Measurements from ENCODE around the gene PLXNB3. TPM values are rescaled to one million over a fixed set of nuclear protein-coding genes. Genes with fewer than 3 reads are reported as not detected.

PLXNB3 gene
- total RNA-seq, 3 donors from 2014 or later = 12.3 to 17.9 (median 13.4) TPM

- intact Hi-C loops (cut with DNase I; ENCODE audit: low total_unique reads) = no loop called here
- TF ChIP-seq POLR2A (IDR thresholded peaks at IDR 0.05) (no peak), POLR2AphosphoS5 (IDR thresholded peaks at IDR 0.05) (no peak), CTCF (IDR thresholded peaks at IDR 0.05) (no peak)
- peaks cover 5% of the 10 kb centered on the region in 2 donors for H3K9me3 ChIP-seq
- H3K36me3 ChIP-seq = no peaks in the 10 kb centered on the region
- H3K4me3 ChIP-seq = no peak overlapping the region
- DNase-seq (ENCODE audit: low spot score in 2 of 2) = no peak
- peaks cover 0 to 21% of the 10 kb centered on the region in 2 donors for H3K27me3 ChIP-seq
- H3K4me1 ChIP-seq = no peaks in the 10 kb centered on the region
- peak overlapping the region in 1 of 2 donors; percentile 23 for H3K27ac ChIP-seq
These were observed 32.8 kb upstream of the PLXNB3 start for GRCh38 chrX:153731117-153731844.

GRCh38 chrX:153731845-153732215 is 32.2 kb upstream of the PLXNB3 start:
- intact Hi-C loops (cut with DNase I; ENCODE audit: low total_unique reads) = no loop called here
- no peak for TF ChIP-seq POLR2A (IDR thresholded peaks at IDR 0.05)
- TF ChIP-seq CTCF (IDR thresholded peaks at IDR 0.05) = no peak
- TF ChIP-seq POLR2AphosphoS5 (IDR thresholded peaks at IDR 0.05) = no peak
- Histone ChIP-seq H3K9me3 (peaks cover 5% of the 10 kb centered on the region in 2 donors), H3K4me1 (no peaks in the 10 kb centered on the region), H3K36me3 (no peaks in the 10 kb centered on the region), H3K27ac (peak overlapping the region in 1 of 2 donors; percentile 23), H3K4me3 (no peak overlapping the region), H3K27me3 (peaks cover 0 to 24% of the 10 kb centered on the region in 2 donors)
- no peak for DNase-seq (ENCODE audit: low spot score in 2 of 2)

DNA sequence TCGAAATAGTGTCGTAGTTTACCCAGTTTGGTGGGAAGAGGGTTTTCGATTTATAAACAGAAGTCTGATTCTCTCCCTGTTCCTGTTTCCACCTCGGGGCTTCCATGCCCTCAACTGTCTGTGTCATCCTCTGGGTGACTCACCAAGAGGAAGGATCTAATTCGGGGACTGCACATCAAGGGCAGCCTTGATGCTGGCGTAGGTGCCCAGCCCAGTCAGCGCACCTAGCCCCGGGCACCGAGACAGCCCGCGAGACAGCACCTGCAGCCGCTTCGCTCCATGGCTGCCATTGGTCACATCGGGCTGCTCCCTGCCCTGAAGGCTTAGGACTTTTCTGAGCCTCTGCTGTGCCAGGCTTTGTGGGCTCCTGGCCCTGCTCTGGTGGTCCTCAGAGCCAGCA is 31.6 kb upstream of the PLXNB3 start:
- no peaks in the 10 kb centered on the region for H3K36me3 ChIP-seq
- H3K4me3 ChIP-seq = no peak overlapping the region
- TF ChIP-seq CTCF (IDR thresholded peaks at IDR 0.05) (no peak), POLR2A (IDR thresholded peaks at IDR 0.05) (no peak), POLR2AphosphoS5 (IDR thresholded peaks at IDR 0.05) (no peak)
- DNase-seq (ENCODE audit: low spot score in 2 of 2) = no peak
- H3K27ac ChIP-seq = peak overlapping the region in 1 of 2 donors; percentile 23
- H3K27me3 ChIP-seq = peaks cover 0 to 23% of the 10 kb centered on the region in 2 donors
- H3K4me1 ChIP-seq = no peaks in the 10 kb centered on the region
- peaks cover 5% of the 10 kb centered on the region in 2 donors for H3K9me3 ChIP-seq
- intact Hi-C loops (cut with DNase I; ENCODE audit: low total_unique reads) = no loop called here

- no peak overlapping the region for H3K4me3 ChIP-seq
- intact Hi-C loops (cut with DNase I; ENCODE audit: low total_unique reads) = no loop called here
- DNase-seq (ENCODE audit: low spot score in 2 of 2) = no peak
- H3K27ac ChIP-seq = no peak overlapping the region
- H3K9me3 ChIP-seq = peaks cover 5% of the 10 kb centered on the region in 2 donors
- peaks cover 0 to 25% of the 10 kb centered on the region in 2 donors for H3K27me3 ChIP-seq
- no peaks in the 10 kb centered on the region for H3K36me3 ChIP-seq
- no peaks in the 10 kb centered on the region for H3K4me1 ChIP-seq
- TF ChIP-seq POLR2A (IDR thresholded peaks at IDR 0.05) (no peak), CTCF (IDR thresholded peaks at IDR 0.05) (no peak), POLR2AphosphoS5 (IDR thresholded peaks at IDR 0.05) (no peak)
These were observed 30.3 kb upstream of the PLXNB3 start for GRCh38 chrX:153733651-153734240.

DNA sequence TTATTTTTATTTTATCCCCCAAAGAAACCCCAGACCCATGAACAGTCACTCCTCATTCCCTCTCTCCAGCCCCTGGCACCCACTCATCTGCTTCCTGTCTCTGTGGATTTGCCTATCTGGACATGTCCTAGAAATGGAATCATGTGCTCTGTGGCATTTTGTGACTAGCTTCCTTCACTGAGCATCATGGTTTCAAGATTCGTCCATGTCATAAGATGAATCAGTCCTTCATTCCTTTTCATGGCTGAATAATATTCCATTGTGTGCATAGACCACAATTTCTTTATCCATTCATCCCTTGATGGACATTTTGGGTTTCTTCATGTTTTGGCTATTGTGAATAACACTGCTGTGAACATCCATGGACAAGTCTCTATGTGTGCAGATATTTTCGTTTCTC is 29.2 kb upstream of the PLXNB3 start:
- H3K4me1 ChIP-seq = no peaks in the 10 kb centered on the region
- H3K27ac ChIP-seq = no peak overlapping the region
- H3K36me3 ChIP-seq = no peaks in the 10 kb centered on the region
- no peak overlapping the region for H3K4me3 ChIP-seq
- TF ChIP-seq POLR2AphosphoS5 (IDR thresholded peaks at IDR 0.05) (no peak), POLR2A (IDR thresholded peaks at IDR 0.05) (no peak), CTCF (IDR thresholded peaks at IDR 0.05) (no peak)
- intact Hi-C loops (cut with DNase I; ENCODE audit: low total_unique reads) = no loop called here
- peaks cover 5% of the 10 kb centered on the region in 2 donors for H3K9me3 ChIP-seq
- DNase-seq (ENCODE audit: low spot score in 2 of 2) = no peak
- peaks cover 0 to 22% of the 10 kb centered on the region in 2 donors for H3K27me3 ChIP-seq
